NCI-H748 (cell line): ENCODE results near the gene PHF23.
"Not testable (repeated sequence)": the region's sequence is repeated elsewhere in the genome, so short reads cannot be mapped to it uniquely, and the experiment has no call there.

Experiments
- DNase-seq: peaks from one replicate; lab custom pipeline; 2025; ENCODE audit not compliant: unreplicated experiment; lab: John Stamatoyannopoulos, UW

PHF23 gene

DNA sequence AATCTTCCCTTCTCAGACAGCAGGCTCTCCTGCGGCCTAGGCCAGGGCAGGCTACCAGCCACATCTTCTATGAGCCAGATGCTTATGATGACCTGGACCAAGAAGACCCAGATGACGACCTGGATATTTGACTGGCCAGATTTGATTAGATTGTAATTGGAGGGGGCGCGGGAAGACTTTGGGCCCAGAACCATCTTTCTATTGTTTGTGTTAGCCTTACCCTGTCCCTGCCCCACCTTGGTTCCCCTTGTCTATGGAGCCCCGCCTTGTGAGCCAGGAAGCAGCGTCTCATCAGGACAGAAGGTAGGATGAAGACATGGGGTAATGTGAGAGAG is 20.3 kb upstream of the PHF23 start:
- DNase-seq: no peak

DNA sequence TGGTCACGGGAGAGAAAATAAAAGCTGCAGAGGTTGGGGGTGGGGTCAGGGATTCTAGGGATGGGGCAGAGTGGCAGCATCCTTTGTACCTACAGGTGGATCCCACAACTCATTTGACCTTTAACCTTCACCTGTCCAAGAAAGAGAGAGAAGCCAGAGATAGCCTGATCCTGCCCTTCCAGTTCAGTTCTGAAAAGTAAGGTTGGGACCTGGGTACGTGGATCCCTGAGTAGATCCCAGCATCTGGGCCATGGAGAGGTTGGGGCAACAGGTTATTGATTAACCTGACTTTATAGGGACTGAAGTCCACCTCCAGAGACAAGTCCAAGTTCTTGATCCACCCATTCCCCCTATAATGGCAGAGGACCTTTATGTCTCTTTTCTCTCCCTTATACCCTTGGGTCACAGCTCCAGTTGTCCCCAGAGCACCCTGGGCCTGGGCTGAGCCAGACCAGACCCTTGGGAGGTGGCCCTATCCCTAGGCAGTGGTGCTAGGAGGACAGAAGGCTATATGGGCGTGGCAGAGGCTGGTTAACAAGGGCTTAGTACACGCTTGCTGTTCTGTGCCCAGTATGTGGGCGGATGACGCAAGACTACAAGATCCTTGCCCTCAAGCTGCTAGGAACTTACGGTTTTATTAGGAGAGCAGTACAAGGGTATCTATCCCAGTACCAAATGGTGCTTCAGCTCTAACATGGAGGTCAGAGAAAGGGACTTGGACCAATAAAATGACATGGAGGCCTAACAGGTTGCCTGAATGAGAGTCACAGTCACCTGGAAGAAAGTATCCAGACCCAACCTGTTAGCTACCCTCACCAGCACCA is 19.7 kb upstream of the PHF23 start:
- no peak for DNase-seq

- no peak for DNase-seq
These were observed 17.7 kb upstream of the PHF23 start for GRCh38 chr17:7256766-7257456.

DNA sequence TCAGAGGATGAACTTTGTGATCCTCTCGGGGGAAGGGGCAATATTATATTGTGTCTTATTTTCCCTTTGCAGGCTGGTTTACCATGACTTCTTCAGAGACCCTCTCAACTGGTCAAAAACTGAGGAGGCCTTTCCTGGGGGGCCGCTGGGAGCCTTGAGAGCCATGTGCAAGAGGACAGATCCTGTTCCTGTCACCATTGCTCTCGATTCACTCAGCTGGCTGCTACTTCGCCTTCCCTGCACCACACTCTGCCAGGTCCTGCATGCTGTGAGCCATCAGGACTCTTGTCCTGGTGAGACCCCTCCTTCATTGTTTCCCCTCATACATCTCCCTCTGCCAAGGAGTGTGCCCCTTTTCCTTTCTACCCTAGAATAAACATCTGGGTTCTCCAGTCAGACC is 15.3 kb upstream of the PHF23 start:
- no peak for DNase-seq

DNA sequence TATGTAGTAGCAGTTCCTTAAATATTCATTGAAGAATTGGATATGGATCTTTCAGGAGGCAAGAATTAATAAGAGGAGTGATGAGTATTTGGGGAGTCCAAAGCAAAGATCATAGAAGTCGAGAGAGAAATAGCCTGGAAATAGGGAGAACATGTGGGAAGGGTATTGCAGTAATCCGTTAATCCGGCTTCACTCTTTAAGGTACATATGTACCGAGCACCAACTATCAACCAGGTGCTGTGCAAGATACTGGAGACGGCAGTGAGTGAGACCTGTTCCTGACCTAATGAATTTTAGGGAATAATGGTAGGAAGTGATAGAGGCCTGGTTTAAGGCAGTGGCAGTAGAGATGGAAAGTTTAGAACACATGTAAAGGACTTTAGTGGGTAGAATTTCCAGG is 13.8 kb upstream of the PHF23 start:
- no peak for DNase-seq

DNA sequence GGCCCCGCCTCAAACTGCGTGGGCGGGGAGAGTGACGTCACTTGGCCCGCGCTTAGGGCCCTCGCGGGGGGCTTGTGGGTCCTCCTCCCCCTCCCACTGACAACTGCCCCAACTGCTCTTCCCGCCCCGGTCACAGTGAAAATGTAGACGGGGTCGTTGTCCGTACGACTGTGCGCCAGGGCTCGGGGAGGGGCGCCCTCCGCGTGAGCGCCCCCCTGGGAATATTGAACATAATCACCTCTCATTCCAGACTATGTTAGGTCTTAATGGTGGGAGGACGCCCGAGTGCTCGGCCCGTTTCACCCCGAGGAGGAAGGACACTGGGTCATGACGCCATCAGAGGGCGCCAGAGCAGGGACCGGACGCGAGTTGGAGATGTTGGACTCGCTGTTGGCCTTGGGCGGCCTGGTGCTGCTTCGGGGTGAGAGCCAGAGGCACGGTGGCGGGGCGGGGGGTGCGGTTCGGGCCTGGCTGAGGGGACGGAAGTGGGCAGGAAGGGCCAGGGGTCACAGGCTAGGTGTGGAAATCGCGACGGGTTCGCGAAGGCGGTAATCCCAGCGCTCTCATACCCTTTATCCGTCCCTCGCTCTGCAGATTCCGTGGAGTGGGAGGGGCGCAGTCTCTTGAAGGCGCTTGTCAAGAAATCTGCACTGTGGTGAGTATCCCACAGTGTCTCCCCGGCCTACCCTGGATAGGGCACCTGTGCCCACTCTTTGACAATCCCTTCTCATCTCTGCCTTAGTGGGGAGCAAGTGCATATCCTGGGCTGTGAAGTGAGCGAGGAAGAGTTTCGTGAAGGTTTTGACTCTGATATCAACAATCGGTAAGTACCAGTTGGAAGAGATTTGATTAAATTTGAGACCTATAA is 13.2 kb upstream of the PHF23 start, which contains the start of gene ELP5:
ELP5 (plus strand) TSS at position 40 of the 868 bp plus-strand sequence; CDS start at position 376, 336 bp downstream.
- DNase-seq: peak; percentile 97

GRCh38 chr17:7251661-7252175 is 12.5 kb upstream of the PHF23 start, which contains the start of gene CTDNEP1:
Gene CTDNEP1 (minus strand): TSS chr17:7251734. CDS start chr17:7251296, 438 bp downstream.
- DNase-seq: peak; percentile 100

GRCh38 chr17:7250695-7251627 is 11.7 kb upstream of the PHF23 start:
- no peak for DNase-seq

GRCh38 chr17:7249830-7250229 is 10.6 kb upstream of the PHF23 start:
- no peak for DNase-seq

DNA sequence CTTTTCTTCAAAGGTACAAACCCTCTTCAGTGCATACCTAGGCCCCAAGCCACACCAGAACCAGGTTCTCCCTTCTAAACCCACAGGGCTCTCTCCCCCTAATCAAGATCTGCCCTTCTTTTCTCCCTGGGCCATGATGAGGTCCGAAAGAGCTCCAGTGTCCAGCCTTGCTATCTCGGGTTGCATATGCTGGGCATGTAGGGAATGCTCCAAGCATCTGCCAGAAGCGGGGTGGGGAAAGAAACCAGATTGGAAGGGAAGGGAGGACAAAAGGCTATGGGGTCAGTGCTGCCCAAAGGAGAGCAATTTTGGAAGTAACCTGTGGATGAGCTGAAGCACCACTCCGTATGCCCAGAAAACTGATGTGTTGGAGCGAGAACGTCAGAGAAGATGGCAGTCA is 10.0 kb upstream of the PHF23 start:
- DNase-seq: no peak

DNA sequence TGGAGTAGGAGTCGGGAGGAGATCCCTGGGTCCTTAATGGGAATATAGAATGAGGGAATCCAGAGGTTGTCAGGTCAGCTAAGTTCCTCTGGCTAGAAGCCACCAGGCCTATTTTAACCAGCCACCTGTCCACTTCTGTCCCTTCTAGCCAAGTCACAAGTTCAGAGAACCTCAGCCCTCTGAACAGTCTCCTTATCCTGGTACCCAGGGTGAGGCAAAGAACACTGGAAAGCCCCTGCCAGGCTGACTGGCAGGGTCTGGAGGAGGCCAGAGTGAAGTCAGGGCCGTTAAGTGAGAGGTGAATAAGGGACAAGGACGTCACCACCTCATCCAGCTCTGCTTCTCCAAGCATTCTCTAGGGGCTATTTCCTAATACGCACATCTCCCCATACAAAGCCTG is 9.5 kb upstream of the PHF23 start:
- no peak for DNase-seq

- no peak for DNase-seq
These were observed 7.5 kb upstream of the PHF23 start for GRCh38 chr17:7246779-7247178.

DNA sequence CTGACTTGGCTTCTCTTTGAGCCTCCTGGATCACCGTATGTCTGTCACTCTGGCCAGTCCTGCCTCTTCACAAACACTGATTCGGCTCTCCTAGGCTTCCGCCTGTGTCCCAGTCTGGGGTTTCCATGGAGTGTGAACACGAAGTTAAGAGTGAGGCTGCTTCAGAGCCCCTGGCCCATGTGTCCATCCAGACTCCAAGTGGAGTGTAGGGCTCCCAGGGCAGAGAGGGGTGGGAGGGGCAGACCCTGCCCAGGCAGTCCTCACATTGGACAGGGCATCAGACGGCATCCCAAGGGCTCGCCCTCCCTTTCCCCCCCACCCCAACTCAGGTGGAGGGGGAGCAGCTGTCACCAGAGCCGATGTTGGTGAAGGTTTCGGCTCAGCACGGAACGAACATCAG is 4.6 kb upstream of the PHF23 start:
- DNase-seq: not testable (repeated sequence)

DNA sequence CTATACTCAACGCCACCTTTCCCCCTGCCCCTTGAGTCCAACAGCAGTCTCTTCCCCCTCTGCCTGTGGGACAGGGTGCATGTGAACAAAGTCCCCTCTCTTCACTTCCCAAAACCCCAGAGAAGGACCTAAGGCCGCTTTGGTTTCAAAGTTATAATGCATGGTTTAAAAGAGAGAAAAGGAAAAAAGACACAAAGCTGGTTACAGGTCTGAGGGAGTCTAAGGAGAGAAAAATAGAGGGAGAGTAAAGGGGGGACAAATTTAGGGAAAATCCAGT is 4.1 kb upstream of the PHF23 start:
- DNase-seq: no peak

DNA sequence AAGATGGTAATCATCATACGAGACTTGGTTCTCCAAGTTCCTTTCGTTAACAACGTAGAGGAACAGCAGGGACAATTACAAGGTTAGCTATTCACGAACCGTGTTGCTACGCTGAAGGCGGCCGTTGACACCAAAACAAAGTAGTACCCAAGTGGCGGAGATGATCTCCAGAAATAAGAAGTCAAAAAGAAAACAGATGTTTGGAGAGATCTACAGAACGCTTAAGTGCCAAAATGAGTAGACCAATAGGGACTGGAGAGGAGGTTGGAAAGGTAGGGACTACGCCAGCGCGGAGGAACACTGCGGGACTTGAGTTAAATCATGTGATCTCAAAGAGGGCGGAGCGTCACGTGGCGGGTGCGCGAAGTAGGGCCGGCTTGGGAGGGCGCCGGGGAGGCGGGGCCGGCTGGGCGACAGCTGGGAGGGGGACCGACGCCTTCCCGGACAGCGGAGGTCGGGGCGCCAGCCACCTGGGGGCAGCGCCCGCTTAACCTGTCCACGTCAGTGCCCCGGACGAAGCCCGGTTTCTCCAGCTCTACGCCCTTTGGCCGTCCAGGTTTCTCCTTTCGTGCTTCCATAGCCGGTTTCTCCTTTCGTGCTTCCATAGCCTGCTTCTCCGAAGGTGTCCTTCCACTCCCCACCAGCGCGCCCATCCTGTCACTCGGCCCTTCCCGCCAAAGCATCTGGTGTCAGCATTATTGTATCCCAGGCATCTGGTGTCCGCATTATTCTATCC is 3.6 kb upstream of the PHF23 start:
- DNase-seq: peak; percentile 99

DNA sequence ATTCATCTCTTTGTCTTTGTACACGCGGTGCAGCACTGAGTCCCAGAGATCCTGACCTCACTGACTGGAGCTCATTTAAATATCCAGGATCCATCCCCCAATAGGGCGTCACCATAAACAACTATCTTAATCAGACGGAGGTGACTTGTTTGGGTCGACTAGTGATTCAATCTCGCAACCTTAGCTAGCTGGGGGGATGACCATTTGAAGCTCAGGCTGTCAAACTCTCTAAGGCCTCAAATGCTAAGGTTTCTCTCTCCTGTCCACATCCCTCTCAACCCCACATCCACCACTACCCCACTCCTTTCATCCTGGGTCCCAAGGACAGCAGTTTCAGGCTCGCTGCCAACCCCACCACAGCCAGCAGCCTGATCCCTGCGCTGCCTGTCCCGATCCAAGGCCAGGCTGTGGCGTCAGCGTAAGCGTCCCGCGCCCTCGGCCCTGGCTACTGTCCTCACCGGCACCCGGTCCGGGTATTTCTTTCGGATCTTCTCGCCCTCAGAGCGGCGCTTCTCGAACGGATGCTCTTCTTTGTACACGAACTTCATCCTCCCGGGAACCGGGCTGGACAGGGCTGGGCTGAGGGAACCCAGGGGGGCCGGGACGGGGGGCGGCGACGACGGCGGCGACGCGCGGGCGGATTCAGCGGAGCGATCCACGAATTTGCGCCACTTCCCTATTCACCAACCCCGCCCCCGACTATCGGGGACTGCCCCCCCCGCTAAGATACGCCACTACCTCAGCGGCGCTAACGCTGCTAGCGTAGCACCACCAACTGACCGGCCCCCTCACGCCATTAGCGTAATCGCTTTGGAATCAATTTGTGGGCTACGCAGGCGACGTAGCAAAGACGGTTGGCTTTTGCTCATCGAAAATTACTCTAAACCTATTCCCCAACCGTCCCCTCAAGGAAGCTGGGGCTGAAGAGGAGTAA is 2.8 kb upstream of the PHF23 start, which contains the start of gene GABARAP:
GABARAP (minus strand) TSS at position 667 of the 934 bp plus-strand sequence; CDS start at position 548, 119 bp downstream.
- peak; percentile 95 for DNase-seq

GRCh38 chr17:7241090-7241733 is 2.0 kb upstream of the PHF23 start:
- peak; percentile 45 for DNase-seq

DNA sequence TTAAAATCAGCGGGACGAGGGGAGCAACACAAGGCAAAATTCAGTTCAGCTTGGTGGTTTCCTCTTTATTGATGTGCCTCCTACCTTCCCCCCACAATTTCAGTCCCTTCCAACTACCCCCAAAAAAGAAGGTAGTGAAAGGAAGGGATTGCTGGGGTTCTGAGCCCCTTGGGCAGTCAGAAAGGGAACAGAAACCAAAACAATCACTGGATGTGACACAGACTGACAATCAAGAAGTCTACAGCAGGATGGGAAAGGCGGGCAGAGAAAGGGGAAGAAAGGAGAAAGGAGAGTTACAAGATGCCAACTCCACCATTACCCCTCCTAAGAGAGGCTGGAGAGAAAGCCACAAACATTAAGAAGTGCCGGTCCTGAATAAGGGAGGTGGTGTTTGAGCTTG is 1.1 kb upstream of the PHF23 start:
- no peak for DNase-seq
